ENCODE results near the gene HOXB1.
"Not testable (repeated sequence)": the region's sequence is repeated elsewhere in the genome, so short reads cannot be mapped to it uniquely, and the experiment has no call there.

HOXB1 gene

DNA sequence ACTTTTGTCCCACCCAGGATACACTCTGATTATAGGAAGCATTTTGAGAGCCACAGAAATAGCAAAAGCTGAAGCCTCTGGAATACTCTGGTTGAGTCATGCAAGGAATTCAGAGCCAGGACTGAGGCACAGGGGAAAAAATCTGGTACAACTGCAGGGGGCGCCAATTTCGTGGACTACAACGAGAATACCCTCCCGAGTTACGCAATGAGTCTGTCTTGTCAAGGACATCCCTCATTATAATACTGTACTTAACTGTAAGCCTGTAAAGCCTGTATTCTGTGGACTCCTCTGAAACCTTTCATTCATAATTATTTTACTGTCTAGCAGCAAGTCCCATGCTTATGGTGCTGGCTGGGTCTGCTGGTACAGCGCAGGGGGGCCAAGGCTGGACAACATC lies 7.8 kb downstream of the HOXB1 start:
- no peak for DNase-seq

GRCh38 chr17:48522031-48522653 lies 8.7 kb downstream of the HOXB1 start:
- DNase-seq = no peak

GRCh38 chr17:48520631-48521079 lies 10.2 kb downstream of the HOXB1 start:
- DNase-seq = no peak

GRCh38 chr17:48519427-48519826 lies 11.4 kb downstream of the HOXB1 start:
- no peak for DNase-seq

GRCh38 chr17:48517478-48517877 lies 13.3 kb downstream of the HOXB1 start:
- no peak for DNase-seq

GRCh38 chr17:48515925-48516900 lies 14.6 kb downstream of the HOXB1 start:
- DNase-seq = no peak

DNA sequence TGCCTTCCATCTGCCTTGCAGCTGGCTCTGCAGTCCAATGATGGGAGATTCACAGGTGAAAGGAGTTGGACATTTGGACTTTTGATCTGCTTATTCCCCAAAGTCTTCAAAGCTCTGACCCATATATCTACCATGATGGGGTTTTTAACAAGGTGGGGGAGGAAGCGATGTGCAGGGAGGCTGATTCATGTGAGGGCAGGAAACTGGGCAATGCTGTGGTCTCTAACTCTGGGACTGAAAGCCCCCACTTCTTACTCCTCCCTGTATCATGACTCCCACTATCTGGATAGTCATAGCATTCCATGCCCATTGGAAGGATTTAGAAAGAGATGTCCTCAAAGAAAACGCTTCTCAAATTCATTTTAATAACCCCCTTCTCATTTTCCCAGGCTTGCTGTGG lies 16.3 kb downstream of the HOXB1 start:
- DNase-seq = no peak

DNA sequence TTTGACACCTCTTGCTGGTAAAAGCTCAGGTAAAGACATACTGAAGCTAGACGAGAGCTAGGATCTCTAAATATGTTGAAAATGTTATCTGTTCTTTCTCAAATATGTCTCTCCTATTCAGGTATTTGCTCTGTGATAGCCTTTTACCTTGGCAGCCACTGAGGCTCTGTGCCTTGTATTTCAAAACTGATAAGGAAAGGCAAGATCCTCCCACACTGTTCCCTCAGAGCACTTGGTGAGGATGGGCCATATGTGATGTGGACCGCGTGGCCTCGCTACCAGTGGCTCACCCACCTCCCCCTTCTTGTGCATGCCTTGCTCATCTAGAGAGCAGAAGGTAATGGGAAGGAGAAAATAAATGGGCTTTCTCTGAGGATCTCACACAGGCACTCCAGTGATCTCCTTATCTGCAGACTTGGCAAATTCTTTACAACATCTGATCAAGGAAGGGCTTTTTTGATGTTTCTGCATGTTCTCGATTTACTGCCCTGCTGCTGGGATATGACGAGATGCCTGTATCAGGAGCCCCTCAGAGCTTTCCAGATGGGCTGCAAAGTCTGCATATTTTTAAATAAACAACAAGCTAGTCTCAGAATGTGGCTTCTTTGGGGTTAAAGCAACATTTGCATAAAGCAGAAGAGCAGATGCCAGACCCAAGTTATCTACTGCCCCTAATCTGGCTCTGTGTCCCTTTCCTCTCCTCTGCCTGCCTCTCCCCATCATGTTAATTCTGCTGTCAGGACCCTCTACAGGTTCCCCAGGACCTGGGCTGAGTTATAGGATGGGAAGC lies 16.9 kb downstream of the HOXB1 start:
- no peak for DNase-seq

DNA sequence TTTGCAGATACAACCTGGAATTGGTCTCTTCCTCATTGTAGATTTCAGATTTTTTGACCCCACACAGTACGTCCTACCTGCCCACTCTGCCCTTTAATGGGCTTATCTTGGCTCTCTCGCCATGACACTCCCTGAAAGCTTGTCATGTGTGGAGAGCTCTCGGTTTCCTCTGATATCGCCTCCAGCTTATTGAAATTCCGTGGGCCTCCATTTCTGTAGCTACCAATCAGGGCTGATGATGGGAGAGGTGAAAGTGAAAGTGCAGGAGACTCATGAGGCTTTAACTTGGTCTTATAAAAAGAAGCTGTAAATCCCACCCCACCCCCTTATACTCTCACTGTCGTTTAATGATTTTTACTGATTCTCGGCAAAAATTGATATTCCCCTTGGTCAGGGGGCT lies 17.7 kb downstream of the HOXB1 start:
- no peak for DNase-seq

DNA sequence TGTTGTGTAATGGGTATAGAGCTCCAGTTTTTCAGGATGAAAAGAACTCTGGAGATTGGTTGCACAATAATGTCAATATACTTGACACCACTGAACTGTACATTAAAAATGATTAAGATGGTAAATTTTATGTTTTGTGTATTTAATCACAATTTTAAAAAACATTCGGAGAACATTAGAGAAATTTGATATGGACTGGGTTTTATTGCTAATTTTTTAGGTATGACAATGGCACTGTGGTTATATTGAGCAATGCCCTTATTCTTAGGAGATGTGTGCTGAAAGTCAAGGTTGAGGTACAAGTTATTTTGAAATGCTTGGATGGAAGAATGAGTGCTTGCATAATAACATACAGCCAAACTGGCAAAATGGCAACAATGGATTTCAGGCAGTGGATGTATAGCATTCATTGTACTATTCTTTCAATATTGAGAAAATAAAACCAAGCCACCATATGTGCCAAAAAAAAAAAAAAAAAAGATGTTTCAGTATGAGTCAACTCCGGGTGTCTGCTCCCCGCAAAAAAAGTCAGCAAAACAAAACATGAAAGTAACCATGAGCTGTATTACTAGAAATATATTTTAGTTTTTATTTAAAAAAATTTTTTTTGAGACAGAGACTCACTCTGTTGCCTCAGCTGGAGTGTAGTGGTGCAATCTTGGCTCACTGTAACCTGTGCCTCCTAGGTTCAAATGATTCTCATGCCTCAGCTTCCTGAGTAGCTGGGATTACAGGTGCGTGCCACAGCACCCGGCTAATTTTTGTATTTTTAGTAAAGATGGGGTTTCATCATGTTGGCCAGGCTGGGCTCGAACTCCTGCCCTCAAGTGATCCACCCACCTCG lies 19.8 kb downstream of the HOXB1 start:
- no peak for DNase-seq

GRCh38 chr17:48510381-48510760 lies 20.4 kb downstream of the HOXB1 start:
- DNase-seq = no peak

GRCh38 chr17:48509708-48510107 lies 21.1 kb downstream of the HOXB1 start:
- not testable (repeated sequence) for DNase-seq

DNA sequence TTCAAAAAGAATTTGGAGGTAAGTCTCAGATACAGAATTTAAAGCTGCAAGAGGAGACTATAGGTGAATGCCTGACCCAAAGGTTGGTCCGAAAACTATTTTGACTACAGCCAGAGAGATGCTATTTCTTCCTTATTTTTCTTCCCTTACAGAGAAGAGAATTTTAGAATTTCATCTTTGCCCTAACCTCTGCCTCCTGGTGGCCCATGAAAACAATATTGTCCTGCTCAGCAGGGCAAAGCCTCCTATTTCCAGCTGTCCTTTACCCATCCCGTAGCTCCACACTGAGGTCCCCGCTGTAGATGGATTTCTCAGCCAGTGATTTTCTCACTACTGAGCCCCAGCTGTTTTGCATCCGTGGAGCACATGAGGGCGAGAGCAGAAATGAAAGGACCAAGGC lies 24.6 kb downstream of the HOXB1 start:
- DNase-seq = no peak

DNA sequence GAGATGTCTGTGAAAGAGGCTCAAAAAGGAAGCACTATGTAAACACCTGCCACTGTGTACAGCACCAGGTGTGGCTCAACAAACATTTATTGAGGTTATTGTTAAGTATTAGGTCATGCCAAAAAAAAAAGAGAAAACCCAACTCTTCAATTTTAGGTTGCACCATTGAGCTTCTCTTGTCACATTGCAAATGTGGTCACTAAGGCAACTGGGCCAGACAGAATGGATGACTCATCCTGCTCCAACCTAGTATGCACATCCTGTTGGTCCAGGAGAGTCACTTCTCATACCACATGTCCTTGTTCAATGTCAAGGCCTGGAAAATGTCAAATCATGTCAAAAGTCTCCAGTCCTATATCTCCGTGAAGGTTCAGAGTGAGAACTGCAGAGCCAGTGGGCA lies 25.0 kb downstream of the HOXB1 start:
- DNase-seq = no peak

DNA sequence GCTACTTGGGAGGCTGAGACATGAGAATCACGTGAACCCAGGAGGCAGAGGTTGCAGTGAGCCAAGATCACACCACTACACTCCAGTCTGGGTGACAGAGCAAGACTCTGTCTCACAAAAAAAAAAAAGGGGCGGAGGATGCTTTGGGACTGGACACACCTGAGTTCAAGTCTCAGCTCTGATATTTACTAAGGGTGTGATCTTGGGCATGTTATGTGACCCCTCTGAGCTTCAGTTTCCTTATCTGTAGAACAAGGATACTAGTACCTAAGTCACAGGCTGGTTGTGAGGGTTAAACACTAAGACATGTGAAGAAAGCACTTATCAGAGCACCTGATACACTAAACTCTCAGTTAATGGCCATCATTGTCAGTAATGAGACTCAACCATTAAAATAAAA lies 25.9 kb downstream of the HOXB1 start:
- no peak for DNase-seq

DNA sequence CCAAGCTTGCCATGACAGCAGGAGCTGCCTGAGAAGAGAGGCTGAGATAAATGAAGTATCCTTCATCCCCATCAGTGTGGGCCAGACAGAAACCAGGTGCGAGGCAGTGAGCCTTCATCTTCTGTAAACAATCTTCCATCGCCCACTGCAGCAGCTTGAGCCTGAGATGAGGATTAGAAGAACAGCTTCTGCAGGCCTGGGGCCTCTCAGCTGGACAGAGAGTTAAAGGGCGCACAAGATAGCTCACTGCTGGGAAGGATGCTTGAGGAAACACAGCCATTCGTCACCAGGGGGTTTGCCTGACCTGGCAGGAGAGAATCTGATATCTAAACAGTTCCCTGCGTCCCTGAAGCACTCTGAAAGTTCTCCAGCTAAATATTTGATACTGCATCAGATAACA lies 27.1 kb downstream of the HOXB1 start:
- no peak for DNase-seq

DNA sequence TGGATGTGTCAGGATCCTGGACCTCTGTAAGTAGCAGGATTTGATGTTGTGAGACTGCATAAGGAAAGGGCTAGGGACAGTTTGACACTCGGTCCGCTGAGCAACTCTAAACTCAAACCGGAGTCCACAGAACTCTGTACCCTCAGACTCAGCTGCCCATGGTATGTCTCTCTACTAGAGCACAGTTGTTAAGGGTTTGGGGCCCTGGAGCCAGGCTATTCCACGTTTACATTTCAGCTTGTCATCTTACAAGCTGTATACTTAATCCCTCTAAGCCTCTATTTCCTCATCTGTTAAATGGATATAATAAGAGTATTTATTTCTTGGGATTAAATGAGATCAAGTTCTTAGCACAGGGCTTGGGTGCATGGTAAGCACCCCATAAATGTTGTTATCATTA lies 27.9 kb downstream of the HOXB1 start:
- DNase-seq = no peak

GRCh38 chr17:48502312-48502711 lies 28.5 kb downstream of the HOXB1 start:
- DNase-seq = no peak

DNA sequence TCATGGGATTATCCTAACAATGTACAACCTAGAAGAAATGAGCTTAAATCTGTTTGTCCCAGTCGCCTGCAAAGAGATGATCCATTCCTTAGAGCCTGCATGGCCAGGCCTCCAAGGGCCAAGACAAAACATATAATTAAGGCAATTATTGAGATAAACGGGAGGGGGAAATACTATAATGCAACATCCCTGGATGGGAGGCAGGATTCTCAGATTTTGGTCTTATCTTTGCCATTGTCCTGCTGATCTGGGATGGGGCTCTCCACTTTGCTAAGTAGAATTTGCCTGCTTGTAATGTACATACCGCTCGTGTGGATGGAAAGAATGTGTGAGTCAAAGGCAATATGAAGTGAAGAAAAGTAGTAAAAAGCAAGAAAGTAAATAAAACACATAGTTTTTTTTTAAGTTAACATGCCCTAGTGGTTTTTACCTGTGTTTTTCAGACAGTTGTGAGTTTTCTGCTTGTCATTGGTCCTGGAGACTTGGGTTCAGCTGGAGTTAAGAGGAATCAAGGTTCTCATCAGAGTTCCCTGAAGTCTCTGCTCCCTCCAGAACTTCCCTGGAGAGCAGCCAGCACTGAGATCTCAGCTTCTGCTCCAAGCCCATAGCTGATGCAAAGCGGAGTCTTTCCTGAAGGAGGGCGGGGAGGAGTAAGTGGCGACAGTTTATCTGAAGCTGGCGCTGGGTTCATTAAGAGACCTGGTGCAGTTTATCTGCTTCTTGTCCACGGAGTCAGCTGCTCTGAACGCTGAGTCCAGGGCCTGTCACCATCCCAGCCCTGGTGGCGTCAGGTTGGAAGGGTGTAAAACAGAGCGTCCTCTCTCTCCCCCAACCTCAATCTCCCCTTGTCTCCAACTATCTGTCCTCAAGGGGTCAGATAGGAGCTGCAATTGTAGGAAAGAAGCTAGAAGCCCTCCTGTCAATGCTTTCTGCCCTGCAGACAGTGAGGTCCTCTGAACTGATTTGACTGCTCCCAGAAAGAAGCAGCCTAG lies 30.1 kb downstream of the HOXB1 start:
- no peak for DNase-seq
